GM06990 (cell line): ENCODE data around the gene SPRY1.
A peak's percentile ranks its signal among the peaks of the same experiment; 100 is the strongest.

Experiments
- DNase-seq: peaks from one replicate; pipeline ENCODE4 v3.0.0-alpha.2; 2011; ENCODE audit not compliant: insufficient read length; ENCODE audit errors: extremely low read depth
- H3K27me3 ChIP-seq: replicated peaks from 2 replicates; pipeline ENCODE4 v1.6.0; 2011; ENCODE audit warnings: low read length; ENCODE audit not compliant: control insufficient read depth, insufficient read depth
- H3K36me3 ChIP-seq: 2 replicates; pipeline ENCODE4 v1.5.1; 2011; ENCODE audit warnings: low read length; ENCODE audit not compliant: control insufficient read depth, insufficient read depth
- H3K4me3 ChIP-seq: replicated peaks from 2 replicates; pipeline ENCODE4 v1.5.1; 2011; ENCODE audit warnings: low read depth, mild to moderate bottlenecking, control low read depth, low read length
- CTCF ChIP-seq: IDR thresholded peaks from 2 replicates; pipeline ENCODE4 v1.5.1; 2011; ENCODE audit warnings: low read length, control low read depth, mild to moderate bottlenecking, inconsistent platforms; ENCODE audit not compliant: insufficient read depth, poor library complexity, severe bottlenecking

SPRY1 gene

GRCh38 chr4:123438031-123438430 lies 41.4 kb downstream of the SPRY1 start:
- Histone ChIP-seq H3K4me3 (no peak overlapping the region), H3K27me3 (no peaks in the 10 kb centered on the region), H3K36me3 (no peaks in the 10 kb centered on the region)
- no peak for DNase-seq
- no peak for TF ChIP-seq CTCF

- H3K27me3 ChIP-seq: no peaks in the 10 kb centered on the region
- DNase-seq: peak; percentile 33
- no peak for TF ChIP-seq CTCF
- H3K36me3 ChIP-seq: no peaks in the 10 kb centered on the region
- H3K4me3 ChIP-seq: no peak overlapping the region
Observed at GRCh38 chr4:123443401-123444289, 47.0 kb downstream of the SPRY1 start.

GRCh38 chr4:123444290-123444731 lies 47.7 kb downstream of the SPRY1 start:
- Histone ChIP-seq H3K27me3 (no peaks in the 10 kb centered on the region), H3K36me3 (no peaks in the 10 kb centered on the region), H3K4me3 (no peak overlapping the region)

GRCh38 chr4:123446865-123447474 lies 50.4 kb downstream of the SPRY1 start:
- TF ChIP-seq CTCF: no peak
- Histone ChIP-seq H3K36me3 (no peaks in the 10 kb centered on the region), H3K27me3 (no peaks in the 10 kb centered on the region), H3K4me3 (no peak overlapping the region)
- DNase-seq: no peak

More at GRCh38 chr4:123444290-123444731, 47.7 kb downstream of the SPRY1 start:
- TF ChIP-seq CTCF: no peak
- DNase-seq: peak; percentile 54

- no peaks in the 10 kb centered on the region for H3K36me3 ChIP-seq
- no peak for TF ChIP-seq CTCF
- H3K27me3 ChIP-seq: no peaks in the 10 kb centered on the region
- no peak for DNase-seq
- H3K4me3 ChIP-seq: no peak overlapping the region
Observed at GRCh38 chr4:123449362-123449761, 52.8 kb downstream of the SPRY1 start.
